ENCODE measurements around the gene TRPV3.
"Not testable (repeated sequence)": the region's sequence is repeated elsewhere in the genome, so short reads cannot be mapped to it uniquely, and the experiment has no call there.

TRPV3 gene

GRCh38 chr17:3469529-3469928 is 88.1 kb downstream of the TRPV3 start:
- no peak for DNase-seq

- DNase-seq = not testable (repeated sequence)
Measured at GRCh38 chr17:3466355-3466754, 91.3 kb downstream of the TRPV3 start.

Measured in CD4-positive, alpha-beta T cell treated with Interleukin-4 for 4 hours (primary cell).